Stomach smooth muscle (tissue), 2 donors: ENCODE results near the gene CD300A.

Experiments used
- H3K27ac ChIP-seq: one replicate; pipeline ENCODE4 v1.7.0; 2013; ENCODE audit warnings: mild to moderate bottlenecking, low read length, inconsistent platforms
- H3K27me3 ChIP-seq, 2 donors: one replicate each; pipeline ENCODE4 v1.7.0; 2013; ENCODE audit warnings: low read length in 2 of 2; ENCODE audit not compliant: insufficient read depth in 2 of 2, control insufficient read depth in 1 of 2
- H3K36me3 ChIP-seq, 2 donors: one replicate each; pipeline ENCODE4 v1.7.0; 2013; ENCODE audit warnings: low read length in 2 of 2; ENCODE audit not compliant: control insufficient read depth in 2 of 2, insufficient read depth in 2 of 2
- H3K4me1 ChIP-seq: one replicate; pipeline ENCODE4 v1.7.0; 2013; ENCODE audit warnings: low read length; ENCODE audit not compliant: control insufficient read depth, insufficient read depth
- H3K4me3 ChIP-seq, 2 donors: one replicate each; pipeline ENCODE4 v1.7.0; 2013; ENCODE audit warnings: low read length in 2 of 2
- H3K9ac ChIP-seq, 2 donors: one replicate each; pipeline ENCODE4 v1.7.0; 2013; ENCODE audit warnings: low read length in 2 of 2, mild to moderate bottlenecking in 1 of 2
- H3K9me3 ChIP-seq, 2 donors: one replicate each; pipeline ENCODE4 v1.7.0; 2013; ENCODE audit warnings: low read length in 2 of 2; ENCODE audit not compliant: control insufficient read depth in 2 of 2
- donor health status: healthy.
- donor health status: Pancreatic carcinoma.

The CD300A gene

DNA sequence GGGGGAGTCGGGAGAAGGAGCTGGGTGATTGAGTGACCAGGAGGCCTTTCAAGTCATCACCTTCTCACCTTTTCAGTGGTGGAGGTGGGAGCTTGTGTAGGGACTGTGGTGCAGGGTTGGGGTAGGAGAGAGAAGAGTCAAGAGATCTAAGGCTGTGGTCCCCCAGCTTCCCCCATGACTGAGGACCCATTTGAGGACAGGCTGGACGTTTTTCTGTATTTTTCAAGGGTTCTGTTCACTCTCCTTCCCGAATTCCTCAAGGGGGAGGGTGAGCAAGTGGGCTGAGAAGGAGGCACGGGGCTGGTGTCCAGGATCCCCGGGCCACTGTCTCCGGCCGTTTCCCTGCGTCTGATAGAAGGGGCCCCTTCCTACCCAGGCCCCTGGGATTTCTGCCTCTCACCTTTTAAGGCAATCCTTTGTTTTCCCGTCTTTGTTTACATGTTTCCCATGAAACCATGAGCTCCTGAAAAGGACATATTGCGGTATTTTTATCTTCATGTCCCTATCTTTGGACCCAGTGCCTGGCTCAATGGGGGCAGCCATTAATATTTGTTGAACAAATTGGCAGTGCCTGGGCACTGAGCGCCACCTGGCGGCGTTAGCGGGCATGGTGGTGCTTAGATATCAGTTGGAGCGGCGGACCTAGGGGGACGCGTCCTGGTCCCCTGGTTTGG lies 9.2 kb upstream of the CD300A start:
- H3K27me3 ChIP-seq, result no peaks in the 10 kb centered on the region
- H3K4me1 ChIP-seq, result peaks cover 29% of the 10 kb centered on the region
- no peak overlapping the region for H3K9ac ChIP-seq
- H3K9me3 ChIP-seq, result no peaks in the 10 kb centered on the region
- H3K36me3 ChIP-seq, result no peaks in the 10 kb centered on the region
- H3K27ac ChIP-seq, result no peak overlapping the region
- no peak overlapping the region for H3K4me3 ChIP-seq

- Histone ChIP-seq H3K4me1 (peaks cover 26% of the 10 kb centered on the region), H3K4me3 (no peak overlapping the region), H3K27me3 (peaks cover 0 to 3% of the 10 kb centered on the region in 2 donors), H3K9me3 (no peaks in the 10 kb centered on the region), H3K27ac (no peak overlapping the region), H3K9ac (no peak overlapping the region), H3K36me3 (no peaks in the 10 kb centered on the region)
These were observed 8.6 kb upstream of the CD300A start for GRCh38 chr17:74457820-74458166.

DNA sequence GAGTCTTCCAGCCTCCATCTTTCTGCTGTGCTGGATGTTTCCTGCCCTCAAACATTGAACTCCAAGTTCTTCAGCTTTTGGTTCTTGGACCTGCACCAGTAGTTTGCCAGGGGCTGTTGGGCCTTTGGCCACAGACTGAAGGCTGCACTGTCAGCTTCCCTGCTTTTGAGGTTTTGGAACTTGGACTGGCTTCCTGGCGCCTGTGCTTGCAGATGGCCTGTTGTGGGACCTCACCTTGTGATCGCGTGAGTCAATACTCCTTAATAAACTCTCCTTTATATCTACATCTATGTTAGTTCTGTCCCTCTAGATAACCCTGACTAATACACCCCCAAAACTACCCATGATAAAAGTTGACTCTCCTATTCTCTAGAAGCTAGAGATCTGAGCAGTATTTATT lies 7.6 kb upstream of the CD300A start:
- Histone ChIP-seq H3K9ac (no peak overlapping the region), H3K4me1 (peaks cover 16% of the 10 kb centered on the region), H3K27ac (no peak overlapping the region), H3K36me3 (no peaks in the 10 kb centered on the region), H3K4me3 (no peak overlapping the region), H3K9me3 (no peaks in the 10 kb centered on the region), H3K27me3 (peaks cover 0 to 3% of the 10 kb centered on the region in 2 donors)

DNA sequence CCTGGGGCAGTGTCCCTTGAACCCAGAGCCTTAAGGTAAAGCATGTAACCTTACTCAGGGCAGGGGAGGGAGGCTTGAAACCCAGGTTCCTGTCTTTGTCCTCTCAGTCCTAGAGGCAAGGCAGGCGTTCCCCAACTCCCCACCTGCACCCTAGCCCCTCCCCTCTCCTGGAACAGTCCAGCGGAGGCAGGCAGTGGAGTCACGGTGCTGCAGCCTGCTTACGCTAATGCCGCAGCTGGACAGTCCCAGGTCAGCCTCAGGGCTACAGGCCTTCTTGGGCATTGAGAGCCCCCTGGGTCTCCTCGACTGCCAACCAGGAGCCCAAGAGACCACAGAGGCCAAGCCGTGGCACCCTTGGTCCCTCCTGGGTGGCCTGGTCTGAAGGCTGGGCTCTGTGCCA lies 6.8 kb upstream of the CD300A start:
- no peaks in the 10 kb centered on the region for H3K36me3 ChIP-seq
- no peak overlapping the region for H3K4me3 ChIP-seq
- no peak overlapping the region for H3K9ac ChIP-seq
- H3K9me3 ChIP-seq, result no peaks in the 10 kb centered on the region
- peaks cover 0 to 4% of the 10 kb centered on the region in 2 donors for H3K27me3 ChIP-seq
- H3K27ac ChIP-seq, result no peak overlapping the region
- peaks cover 10% of the 10 kb centered on the region for H3K4me1 ChIP-seq

DNA sequence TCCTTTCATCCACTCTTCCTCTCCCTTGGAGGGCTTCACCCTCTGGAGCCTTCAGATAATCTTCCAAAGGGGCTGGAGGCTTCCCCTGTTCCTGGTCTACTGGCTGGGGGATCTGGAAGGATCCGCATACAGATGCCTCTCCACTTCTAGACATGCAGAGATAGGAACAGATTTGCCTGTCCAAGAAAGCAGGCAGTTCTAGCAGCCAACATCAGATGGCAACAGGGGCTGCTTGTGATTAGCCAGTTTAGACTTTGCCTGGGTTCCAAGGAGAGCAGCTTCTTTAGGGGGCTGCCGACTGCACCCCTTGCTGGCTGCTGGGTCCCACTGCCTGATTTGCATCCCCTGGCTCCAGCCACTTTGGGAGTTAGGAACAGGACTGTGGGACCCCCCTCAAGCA lies 6.2 kb upstream of the CD300A start:
- Histone ChIP-seq H3K4me3 (no peak overlapping the region), H3K9me3 (no peaks in the 10 kb centered on the region), H3K36me3 (no peaks in the 10 kb centered on the region), H3K4me1 (peaks cover 4% of the 10 kb centered on the region), H3K9ac (no peak overlapping the region), H3K27ac (no peak overlapping the region), H3K27me3 (peaks cover 0 to 5% of the 10 kb centered on the region in 2 donors)

DNA sequence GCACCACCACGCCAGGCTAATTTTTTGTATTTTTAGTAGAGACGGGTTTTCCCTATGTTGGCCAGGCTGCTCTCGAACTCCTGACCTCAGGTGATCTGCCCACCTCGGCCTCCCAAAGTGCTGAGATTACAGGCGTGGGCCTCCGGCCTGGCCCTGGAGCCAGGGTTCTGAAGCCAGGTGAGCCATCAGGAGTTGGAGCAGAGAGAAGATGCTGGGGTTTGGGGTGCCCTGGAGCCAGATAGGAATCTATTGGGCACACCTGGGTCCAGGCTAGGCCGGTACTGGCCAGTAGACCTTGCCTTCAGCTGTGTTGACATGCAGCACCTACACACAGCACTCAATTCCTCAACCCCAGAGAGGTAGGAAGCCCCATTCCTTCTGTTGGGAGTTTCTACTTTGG lies 5.4 kb upstream of the CD300A start:
- peaks cover 4% of the 10 kb centered on the region for H3K4me1 ChIP-seq
- no peaks in the 10 kb centered on the region for H3K36me3 ChIP-seq
- H3K9ac ChIP-seq, result no peak overlapping the region
- H3K27me3 ChIP-seq, result peaks cover 1 to 8% of the 10 kb centered on the region in 2 donors
- H3K9me3 ChIP-seq, result no peaks in the 10 kb centered on the region
- no peak overlapping the region for H3K4me3 ChIP-seq
- no peak overlapping the region for H3K27ac ChIP-seq

DNA sequence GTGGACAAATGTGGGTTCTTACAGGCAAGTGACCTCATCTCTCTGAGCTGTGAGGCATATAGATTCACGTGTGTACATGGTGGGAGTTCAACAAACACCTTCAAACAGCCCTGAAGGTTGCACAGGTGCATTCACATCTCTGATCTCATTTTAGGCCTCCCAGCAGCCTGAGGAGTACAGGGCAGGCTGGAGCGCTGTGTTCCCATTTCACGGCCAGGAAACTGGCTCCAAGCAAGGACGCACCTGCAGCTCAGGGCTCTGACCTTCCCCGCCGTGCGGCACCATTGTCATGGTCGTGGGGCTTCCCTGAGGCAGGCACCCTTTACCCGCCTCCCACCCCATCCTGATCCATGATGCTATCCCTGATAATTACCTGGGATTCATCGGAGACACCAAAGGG lies 4.8 kb upstream of the CD300A start:
- no peaks in the 10 kb centered on the region for H3K36me3 ChIP-seq
- H3K9ac ChIP-seq, result no peak overlapping the region
- H3K27ac ChIP-seq, result no peak overlapping the region
- H3K9me3 ChIP-seq, result no peaks in the 10 kb centered on the region
- no peak overlapping the region for H3K4me3 ChIP-seq
- peaks cover 7 to 14% of the 10 kb centered on the region in 2 donors for H3K27me3 ChIP-seq
- peaks cover 4% of the 10 kb centered on the region for H3K4me1 ChIP-seq

DNA sequence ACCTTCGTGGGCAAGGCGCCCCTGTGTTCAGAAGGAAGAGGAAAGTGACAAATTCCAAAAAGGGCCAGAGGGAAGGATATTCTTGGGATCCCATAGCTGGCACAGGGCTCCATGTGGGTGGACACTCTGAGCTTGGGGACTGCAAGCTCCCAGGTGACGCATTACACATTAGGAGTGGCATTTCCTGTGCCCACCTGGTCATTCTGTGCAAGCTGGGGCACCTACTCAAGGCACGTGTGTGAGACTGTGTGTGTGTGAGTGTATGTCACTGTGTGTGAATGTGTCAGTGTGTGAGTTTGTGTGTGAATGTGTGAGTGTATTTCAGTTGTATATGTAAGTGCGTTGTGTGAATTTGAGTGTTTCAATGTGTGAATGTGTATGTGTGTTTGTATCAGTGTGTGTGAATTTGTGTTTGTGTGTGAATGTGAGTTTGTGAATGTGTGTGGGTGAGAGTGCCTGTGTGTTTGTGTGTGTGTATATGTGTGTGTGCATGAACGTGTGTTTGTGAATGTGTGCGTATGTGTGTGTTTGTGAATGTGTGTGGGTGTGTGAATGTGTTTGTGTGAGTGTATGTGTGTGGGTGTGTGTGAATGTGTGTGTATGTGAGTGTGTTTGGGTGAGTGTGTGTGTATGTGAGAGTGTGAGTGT lies 1.6 kb upstream of the CD300A start:
- peaks cover 15 to 25% of the 10 kb centered on the region in 2 donors for H3K27me3 ChIP-seq
- no peak overlapping the region for H3K27ac ChIP-seq
- no peaks in the 10 kb centered on the region for H3K9me3 ChIP-seq
- H3K9ac ChIP-seq, result no peak overlapping the region
- no peak overlapping the region for H3K4me3 ChIP-seq
- no peaks in the 10 kb centered on the region for H3K36me3 ChIP-seq
- no peaks in the 10 kb centered on the region for H3K4me1 ChIP-seq

DNA sequence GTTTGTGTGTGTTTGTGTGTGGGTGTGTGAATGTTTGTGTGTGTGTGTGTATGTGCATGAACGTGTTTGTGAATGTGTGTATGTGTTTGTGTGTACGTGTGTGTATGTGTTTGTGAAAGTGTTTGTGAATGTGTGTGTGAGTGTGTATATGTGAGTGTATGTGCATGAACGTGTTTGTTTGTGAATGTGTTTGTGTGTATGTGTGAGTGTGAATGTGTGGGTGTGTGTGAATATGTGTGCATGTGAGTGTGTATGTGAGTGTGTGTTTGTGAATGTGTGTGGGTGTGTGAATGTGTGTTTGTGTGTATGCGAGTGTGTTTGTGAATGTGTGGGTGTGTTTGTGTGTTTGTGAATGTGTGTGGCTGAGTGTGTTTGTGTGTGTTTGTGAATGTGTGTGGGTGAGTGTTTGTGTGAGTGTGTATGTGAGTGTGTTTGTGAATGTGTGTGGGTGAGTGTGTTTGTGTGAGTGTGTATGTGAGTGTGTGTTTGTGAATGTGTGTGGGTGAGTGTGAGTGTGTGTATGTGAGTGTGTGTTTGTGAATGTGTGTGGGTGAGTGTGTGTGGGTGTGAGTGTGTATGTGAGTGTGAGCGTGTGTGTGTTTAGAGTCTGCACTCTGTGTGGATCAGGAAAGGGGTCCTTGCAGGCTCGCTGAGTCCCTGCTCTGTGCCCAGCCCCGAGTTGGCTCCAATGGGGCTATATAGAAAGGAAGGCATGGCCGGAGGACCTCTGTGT lies 890 bp upstream of the CD300A start:
- Histone ChIP-seq H3K9me3 (no peaks in the 10 kb centered on the region), H3K27ac (no peak overlapping the region), H3K27me3 (peaks cover 15 to 30% of the 10 kb centered on the region in 2 donors), H3K4me1 (no peaks in the 10 kb centered on the region), H3K36me3 (no peaks in the 10 kb centered on the region), H3K4me3 (no peak overlapping the region), H3K9ac (no peak overlapping the region)

- H3K36me3 ChIP-seq, result no peaks in the 10 kb centered on the region
- no peak overlapping the region for H3K4me3 ChIP-seq
- H3K27ac ChIP-seq, result no peak overlapping the region
- H3K9me3 ChIP-seq, result no peaks in the 10 kb centered on the region
- H3K4me1 ChIP-seq, result no peaks in the 10 kb centered on the region
- H3K27me3 ChIP-seq, result peaks cover 15 to 34% of the 10 kb centered on the region in 2 donors
- H3K9ac ChIP-seq, result no peak overlapping the region
These were observed 372 bp downstream of the CD300A start for GRCh38 chr17:74466828-74467184.
